GM12892 (cell line): ENCODE data around the gene GPSM1.

Source experiments
- POLR2A ChIP-seq: IDR thresholded peaks from 2 replicates; pipeline ENCODE4 v1.6.1; 2011; ENCODE audit warnings: low read depth, low read length, control low read depth
- POLR2AphosphoS5 ChIP-seq: IDR thresholded peaks from 2 replicates; pipeline ENCODE4 v1.6.1; 2011; ENCODE audit warnings: low read depth, low read length, control low read depth

DNA sequence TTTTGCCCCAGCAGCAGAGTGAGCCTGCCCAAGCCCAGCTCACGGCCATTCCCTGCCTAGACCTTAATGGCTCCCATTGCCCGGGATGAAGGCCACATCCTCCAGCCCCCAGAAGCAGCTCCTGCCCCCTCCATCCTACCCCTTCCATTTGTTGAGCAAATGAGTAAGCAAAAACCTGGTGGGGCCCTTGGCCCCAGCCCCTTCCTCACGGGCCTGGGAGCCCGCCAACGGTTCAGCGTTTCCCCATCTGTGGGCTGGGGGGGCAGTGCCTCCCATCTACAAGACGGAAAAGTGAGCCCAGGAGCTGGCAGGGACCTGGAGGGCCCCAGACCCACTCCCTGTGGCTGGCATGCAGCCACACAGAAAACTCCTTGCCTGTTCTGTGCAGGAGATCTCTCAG is 27.8 kb upstream of the GPSM1 start:
- TF ChIP-seq POLR2A (no peak), POLR2AphosphoS5 (no peak)
